GM21423 (cell line): Measurements from ENCODE around the gene MAB21L4.

ENCODE experiments used
- ATAC-seq: cut with Tn5 transposase; IDR thresholded peaks from one replicate; pipeline ENCODE4 v1.9.1; 2021; ENCODE audit warnings: mild to moderate bottlenecking, moderate library complexity; ENCODE audit not compliant: unreplicated experiment

Gene MAB21L4

DNA sequence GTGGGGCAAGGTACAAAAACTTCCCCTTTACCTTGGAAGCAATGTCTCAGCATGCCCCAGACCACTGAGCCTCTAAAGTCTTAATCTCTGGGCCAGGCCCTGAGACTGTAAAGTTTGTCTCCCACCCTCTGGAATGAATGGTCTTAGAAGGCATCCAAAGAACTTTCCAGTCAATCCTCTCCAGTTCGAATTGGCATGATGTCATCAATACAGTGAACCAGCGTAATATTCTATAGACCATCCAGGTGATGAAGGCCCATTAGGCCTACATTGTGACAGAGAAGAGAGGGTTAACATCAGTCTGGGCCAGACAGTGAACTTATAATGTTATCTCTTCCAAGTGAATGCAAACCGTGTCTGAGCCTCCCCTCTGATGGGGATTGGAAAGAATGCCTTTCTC is 11.2 kb downstream of the MAB21L4 start:
- no peak for ATAC-seq

DNA sequence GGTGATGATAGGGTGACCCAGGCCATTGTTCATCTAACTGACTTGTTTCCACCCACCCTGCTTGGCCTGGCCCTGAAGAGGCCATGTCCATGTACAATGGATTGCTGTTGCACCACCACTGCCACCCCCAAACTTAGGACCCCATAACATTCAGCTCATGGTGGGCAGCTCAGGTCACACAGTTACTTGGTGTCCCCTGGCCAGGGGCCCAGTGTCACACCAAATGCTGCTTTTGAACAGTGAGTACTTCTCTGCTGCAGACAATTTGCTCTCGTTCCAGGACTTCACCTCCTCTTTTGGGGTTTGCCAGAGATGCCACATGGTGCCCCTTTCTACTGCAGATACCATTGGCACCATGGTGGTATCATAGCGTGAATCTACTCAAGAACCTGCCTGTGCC is 11.7 kb downstream of the MAB21L4 start:
- ATAC-seq, result no peak

DNA sequence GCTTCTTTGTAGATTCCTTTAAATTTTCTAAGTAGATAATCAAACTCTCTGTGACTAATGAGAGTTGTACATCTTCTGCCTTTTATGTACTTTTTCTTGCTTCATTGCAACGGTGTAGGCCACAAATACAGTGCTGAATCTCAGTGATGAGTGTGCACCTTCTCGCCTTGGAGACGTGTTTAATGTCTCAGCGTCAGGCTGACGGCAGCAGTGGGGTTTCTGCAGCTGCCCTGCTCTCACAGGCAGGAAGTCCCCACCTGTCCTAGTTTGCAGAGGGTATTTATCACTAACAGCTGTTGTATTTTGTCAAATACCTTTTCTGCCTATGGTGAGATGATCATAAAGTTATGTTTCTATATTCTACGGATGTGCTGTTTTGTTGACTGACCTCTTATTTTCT is 14.0 kb downstream of the MAB21L4 start:
- ATAC-seq, result no peak

DNA sequence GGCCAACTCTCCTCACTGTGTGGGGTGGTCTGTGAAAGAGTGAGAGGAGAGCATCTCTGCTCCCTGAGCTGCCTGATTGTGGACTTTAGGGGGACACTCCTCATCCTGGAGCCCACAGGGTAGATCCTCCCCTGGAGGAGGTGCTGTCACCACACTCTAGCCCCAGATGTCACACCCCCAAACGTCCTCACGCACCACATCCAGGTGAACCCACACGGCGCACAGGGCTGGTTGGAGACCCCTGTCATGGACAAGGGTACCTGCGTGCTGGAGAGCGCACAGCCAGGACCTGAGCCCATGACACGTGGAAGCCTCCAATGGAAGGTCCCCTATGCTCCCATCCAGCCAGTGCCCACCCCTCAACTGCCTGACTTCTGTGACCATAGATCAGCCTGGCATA is 16.9 kb downstream of the MAB21L4 start:
- ATAC-seq, result no peak

DNA sequence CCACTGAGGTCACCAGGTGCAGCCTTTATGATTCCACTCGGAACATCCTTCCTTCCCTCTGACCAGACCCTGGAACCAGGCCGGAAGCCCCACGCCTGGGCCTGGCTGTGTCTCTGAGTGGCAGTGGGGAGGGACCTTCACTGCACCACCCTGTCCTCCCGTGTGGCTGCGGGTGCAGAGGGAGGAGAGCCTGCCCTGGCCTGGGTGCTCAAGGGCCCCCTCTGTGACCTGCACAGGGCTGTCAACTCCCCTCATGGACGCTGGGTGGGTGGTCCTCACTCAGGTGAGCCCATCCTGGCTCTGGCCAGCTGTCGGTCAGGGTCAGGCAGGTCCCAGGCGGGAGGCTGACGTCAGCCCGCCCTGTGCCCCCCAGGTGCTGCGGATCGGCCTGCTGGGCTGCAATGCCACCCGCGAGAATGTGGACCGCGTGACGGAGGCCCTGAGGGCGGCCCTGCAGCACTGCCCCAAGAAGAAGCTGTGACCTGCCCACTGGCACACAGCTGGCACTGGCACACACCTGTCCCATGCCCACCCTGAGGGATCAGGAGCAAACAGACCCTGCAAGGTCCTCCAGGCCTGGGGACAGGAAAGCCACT is 17.5 kb downstream of the MAB21L4 start:
- ATAC-seq, result no peak

DNA sequence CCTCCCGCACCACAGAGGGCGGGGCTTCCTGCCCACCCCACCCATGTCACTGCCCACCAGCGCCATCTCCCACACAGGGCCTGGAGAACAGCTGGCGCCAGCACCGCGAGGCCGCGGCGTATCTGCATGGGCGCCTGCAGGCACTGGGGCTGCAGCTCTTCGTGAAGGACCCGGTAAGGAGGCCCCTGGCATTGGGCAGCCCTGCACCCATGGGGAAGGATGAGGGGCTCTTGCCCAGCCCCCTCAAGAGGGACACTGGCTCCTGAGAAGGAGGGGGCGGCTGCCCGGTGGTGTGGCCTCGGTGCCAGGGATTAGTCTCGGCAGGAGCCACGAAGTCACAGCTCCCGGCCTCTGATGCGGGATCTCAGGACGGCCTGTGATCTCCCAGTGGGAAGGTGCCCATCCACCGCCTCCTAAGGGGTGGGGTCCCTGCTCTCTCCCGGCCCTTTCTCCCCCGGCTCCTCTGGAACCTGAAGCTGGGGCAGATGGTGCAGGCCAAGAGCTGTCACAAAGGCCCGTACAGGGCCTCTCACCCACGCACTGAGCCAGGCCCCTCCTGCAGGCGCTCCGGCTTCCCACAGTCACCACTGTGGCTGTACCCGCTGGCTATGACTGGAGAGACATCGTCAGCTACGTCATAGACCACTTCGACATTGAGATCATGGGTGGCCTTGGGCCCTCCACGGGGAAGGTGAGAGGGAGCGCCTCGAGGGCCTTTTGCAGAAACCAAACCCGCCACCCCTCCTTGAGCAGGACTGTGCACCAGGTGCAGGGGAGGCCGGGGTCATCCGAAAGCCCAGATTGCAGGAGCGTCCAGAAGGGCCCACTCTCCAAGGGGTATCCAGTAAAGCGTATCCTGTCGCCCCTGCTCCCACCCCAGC is 18.3 kb downstream of the MAB21L4 start:
- ATAC-seq, result no peak

DNA sequence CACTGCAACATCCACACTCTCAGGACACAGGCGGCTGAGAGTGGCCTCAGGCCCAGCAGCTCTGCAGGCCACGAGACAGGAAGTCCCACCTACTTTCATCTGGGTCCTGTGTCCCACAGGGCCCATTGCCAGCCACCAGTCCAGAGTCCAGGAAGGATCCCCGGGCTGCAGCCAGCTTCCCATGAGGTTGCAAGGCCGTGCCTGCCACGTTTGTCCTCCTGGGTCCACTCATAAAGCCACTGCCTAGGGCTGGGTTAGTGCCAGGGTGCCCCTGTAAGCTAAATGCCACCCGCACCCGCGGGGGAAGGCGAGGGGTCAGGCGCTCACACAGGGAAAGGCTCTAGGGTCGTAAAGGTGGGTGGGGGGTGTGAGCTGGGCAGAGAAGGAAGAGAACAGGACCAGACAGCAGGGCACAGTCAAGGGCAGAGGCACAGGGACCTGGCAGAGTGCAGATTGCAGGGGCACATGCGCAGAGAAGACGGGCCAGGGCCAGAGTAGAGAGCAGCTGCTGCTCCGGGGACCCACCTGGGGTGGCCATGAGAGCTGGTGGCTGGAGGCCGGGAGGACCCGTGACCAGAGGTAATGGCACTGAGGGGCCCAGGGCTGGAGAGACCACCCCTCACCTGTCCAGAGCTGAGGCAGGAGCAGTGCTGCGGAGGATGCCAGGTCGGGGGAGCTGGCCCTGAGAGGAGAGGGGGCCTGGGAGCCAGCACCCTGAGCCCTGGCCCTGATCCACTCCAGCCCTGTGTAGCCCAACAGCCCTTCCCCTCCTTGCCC is 19.3 kb downstream of the MAB21L4 start:
- no peak for ATAC-seq

DNA sequence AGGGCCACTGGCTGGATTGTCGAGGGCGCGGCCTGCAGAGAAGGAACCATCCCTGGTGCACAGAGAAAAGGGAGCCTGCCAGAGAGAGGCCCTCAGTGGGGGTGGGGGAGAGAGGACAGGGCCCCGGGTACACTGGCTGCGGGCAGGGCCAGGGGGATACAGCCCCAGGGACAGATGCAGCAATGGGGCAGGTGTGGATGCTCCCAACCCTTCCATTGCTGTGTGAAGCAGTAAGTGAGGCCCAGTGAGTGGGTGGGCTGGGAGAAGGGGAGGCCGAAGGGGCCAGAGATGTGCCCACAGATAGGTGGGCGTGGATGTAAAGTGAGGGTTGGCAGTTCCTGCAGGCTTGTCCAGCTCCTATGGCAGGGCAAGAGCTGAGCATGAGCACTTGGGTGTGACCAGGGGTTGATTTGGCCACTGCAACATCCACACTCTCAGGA is 19.9 kb downstream of the MAB21L4 start:
- no peak for ATAC-seq

DNA sequence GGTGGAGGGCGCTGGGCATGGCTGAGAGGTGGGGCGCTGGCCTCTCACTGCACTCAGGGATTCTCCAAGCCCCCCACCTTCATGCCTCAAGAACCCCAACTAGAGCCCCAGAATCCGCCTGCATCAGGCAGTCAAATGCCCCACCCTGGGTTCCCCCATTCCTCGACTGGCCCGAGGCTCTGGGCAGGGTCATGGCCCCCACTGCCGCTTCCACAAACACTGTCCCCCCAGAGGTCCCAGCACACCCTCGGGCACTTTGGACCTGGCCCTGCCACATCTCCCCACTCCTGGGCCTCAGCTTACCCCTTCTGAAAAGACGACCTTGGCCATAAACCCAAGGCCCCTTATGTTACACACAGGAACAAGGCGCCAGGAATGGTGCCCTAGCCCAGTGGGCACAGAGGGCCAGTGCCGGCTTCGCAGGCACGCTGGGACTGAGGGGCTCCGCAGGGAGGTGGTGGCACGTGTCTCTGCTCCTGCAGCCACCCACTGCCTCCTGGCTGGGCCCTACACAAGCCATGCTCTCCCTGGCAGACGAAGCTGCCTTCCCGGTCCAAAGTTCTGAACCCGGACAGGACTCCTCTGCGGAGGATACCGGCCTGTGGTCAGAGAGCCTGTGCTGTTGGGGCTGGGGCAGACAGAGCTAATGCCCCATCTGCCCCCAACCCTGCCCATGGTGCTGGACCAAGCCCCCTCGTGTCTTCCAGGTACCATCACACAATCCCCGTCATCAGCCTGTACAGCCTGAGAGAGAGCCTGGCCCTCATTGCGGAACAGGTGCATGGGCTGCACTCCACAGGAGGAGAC is 20.5 kb downstream of the MAB21L4 start:
- ATAC-seq, result no peak

DNA sequence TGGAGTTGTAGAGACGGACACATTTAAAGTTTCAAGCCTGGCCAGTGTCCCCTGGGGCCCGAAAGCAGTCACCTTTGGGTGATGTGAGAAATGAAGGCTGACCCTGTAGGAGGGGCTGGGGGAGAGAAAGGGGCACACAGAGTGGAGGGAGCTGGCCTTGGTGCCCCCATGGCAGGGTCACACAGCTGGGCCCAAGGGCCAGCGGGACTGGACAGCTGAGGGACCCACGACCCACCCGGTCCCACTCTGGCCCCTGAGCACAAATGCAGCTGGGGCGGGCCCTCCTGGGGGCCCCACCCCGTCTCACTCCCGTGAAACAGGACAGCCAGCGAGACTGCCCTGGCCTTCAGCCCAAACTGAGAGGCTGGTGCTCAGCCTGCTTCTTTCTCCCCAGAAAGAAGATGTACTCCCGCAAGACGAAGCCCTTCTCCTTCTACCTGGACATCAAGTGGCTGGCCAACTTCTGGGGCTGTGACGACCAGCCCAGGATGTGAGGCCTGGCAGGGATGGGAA is 21.2 kb downstream of the MAB21L4 start:
- no peak for ATAC-seq

DNA sequence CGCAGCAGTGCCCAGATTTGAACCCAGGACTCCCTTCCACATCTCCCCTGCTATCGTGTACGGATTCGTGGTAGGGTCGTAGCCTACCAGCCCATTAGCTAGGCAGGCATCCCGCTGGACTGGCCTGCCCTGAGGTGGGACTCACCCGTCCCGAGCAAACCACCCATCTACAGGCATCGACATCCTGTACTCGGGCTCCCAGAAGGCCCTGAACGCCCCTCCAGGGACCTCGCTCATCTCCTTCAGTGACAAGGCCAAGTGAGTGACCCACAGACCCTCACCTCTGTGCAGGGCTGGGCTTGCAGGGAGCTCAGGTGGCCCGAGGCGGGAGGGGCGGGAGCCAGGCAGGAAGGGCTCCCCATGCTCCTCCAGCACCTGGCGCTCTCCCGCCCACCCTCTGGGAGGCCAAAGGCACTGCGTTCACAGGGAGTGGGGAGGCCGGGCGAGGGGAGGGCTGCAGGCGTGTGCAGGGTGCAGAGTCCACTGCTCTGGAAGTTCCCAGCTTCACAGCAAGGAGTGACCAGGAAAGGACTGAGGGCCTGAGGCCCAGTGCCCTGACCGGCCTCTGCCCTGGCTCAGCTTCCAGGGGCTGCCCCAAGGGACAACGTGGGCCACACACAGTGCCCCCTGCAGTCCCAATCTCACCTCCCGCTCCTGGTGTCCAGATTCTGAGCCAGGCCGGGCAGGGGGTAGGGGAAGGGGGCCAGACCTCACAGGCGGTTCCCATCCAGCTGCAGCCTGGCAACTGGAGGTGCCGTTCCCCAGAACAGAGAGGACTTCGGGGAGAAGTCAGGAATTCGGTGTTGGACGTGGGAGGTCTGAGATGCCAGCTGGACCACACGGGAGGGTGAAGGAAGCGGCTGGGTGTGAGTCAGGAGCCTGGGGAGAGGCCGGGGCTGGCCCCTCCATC is 21.9 kb downstream of the MAB21L4 start:
- no peak for ATAC-seq

DNA sequence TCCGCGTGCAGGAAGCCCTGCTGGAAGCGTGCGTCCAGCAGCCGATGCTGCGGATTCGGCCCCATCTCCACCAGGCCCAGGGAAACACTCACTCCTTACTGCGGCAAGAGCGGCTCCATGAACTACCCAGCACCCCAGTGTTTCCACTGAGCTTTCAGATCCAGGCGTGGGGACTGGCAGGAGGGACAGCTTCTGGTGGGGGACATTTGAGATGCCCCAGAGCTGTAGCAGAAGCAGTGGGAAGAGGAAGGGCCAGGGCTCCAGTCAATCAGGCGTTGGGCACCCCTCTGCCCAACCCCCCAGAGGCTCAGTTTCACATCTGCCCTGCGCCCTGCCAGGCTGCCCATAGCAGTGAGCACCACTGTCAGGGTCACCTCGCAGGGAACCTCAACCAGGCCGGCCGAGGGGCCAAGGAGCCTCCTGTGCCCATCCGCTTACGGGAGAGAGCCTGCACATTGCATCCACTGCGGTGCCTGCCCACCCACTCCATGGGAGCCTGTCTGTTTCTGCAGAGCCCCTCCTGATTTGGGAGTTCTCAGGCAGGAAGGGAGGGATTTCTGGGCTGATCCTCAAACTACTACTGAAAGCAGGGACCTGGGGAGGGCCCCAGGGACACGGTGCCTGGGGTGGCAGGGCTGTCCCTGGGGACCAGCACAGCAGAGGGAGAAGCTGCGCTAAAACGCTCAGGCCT is 22.7 kb downstream of the MAB21L4 start:
- no peak for ATAC-seq

DNA sequence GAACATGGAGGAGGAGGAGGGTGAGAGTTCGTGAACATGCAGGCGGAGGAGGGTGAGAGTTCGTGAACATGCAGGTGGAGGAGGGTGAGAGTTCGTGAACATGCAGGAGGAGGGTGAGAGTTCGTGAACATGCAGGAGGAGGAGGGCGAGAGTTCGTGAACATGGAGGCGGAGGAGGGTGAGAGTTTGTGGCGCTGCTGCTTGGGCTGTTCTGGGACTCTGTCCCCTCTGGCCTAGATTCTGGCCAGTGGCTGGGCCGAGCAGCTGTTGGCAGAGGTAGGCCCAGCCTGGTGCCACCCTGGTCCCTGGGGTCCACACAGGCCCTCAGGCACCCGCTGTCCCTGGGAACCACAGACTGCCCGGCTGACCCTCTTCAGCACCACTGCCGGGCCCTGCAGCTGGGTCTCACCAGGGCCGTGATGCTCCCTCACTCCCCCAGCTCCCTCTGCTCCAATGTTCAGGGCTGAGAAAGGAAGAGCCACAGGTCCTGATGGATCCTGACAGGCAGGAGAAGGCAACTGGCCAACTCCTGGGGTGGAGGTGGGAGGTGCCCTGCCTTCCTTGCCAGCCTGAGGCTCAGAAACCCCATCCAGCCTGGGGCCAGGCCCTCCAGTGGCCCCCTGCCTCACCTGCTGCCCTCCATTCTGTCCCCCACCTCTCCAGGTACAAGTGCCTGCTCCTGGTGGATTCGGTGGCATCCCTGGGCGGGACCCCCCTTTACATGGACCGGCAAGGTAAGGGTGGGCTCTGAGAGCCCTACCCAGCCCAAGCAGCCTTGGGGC is 23.4 kb downstream of the MAB21L4 start:
- ATAC-seq, result no peak

DNA sequence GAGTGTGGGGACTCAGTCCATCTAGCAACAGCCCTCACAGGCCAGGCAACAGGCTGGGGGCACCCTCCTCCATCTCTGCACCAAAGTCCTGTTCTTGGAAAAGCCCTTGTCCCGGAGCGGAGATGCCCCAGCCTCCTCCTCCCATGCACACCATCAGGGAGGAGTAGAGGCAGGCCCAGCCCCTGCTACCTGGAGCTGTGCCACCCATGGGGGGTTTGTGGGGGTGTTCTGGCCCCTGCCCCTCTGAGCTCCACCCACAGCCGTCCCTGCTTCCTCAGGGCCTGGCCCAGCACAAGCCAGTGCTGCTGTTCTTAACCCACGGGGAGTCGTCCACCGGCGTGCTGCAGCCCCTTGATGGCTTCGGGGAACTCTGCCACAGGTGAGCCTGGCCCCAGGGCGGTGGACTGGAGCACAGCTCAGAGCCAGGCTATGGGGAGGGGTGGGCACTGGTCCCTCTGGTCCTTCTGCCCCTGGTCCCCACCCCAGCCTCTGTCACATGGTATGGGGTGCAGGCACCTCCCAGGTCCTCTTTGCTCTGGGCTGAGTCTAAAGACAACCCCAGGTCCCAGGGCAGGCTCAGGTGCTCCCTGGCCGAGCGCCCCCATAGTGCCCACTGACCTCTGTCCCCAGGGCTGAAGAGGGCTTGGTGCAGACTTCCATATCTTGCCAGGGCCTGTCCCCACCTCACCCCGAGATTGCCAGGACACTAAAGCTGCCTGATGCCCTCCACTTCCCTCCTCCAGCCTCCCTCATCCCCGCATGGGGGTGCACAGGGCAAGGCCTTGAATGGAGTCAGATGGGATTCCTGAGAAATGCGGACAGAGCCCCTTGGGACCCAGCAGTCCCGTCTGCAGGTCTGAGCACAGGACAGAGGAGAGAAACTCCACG is 24.6 kb downstream of the MAB21L4 start:
- no peak for ATAC-seq

DNA sequence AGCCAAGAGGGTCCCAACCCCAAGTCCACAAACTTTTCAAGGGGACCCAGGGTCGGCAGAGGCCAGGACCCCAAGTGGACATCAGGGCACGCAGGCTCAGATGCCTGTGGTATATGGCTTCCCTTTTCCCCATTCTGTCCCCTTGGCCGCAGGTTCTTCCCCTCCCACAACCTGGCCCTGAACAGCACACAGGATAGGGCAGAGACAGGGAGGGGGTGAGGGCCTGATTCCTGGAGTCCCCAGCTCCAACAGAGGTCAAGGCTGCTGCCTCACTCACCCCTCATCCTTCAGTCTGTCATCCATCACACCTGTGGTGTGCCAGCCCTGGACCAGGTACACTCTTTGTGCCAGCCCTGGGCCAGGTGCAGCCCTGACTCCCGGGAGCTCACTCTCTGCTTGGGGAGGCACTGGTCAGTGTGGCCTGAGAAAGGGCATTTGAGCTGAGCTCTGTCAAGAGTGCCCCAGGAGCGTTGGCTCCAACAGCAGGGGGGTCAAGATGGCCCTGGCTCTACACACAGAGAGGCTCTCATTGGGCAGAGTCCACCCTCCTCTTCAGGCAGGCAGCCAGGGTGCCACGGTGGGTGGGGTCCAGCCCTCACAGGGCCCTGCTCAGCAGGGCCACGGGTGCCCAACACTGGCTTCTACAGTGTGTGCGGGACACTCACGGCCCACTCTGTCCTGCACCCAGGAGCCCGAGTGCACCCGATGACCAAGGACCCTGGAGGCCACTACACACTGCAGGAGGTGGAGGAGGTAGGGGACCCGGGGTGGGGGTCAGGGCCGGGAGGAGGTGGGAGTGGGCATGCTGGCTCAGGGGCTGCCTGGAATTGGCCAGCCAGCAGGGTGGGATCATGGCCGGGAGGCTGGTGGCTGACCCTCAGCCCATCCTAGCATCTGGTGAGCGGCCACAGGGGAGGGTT is 25.7 kb downstream of the MAB21L4 start:
- no peak for ATAC-seq
